NCI-H748 (cell line): ENCODE results near the gene MACROD2.
"Not testable (repeated sequence)": the region's sequence is repeated elsewhere in the genome, so short reads cannot be mapped to it uniquely, and the experiment has no call there.

Experiments
- DNase-seq: peaks from one replicate; lab custom pipeline; 2025; ENCODE audit not compliant: unreplicated experiment; lab: John Stamatoyannopoulos, UW

The MACROD2 gene

GRCh38 chr20:15185322-15185721 is 1190.0 kb downstream of the MACROD2 start:
- DNase-seq: no peak

DNA sequence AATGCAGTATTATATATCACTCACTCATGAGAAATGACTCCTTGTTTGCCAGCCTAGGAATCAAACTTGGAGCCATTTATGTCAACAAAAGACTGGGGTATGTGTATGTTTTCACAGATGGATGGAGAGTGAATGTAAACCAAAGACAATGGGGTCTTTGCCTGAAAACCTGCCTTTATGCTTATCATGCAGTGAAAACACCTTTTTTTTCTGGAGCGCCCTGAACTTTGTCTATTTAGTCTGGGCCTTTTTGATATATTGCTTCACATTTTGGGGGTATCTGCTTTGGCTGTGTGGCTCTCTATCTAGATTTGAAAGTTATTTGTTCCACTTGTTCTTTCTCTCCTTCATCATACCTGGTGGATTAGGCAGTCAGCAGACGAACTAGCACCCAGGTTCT is 1190.6 kb downstream of the MACROD2 start:
- no peak for DNase-seq

GRCh38 chr20:15187612-15188011 is 1192.3 kb downstream of the MACROD2 start:
- DNase-seq: no peak

GRCh38 chr20:15188415-15188814 is 1193.1 kb downstream of the MACROD2 start:
- no peak for DNase-seq

GRCh38 chr20:15191082-15191723 is 1195.9 kb downstream of the MACROD2 start:
- no peak for DNase-seq

GRCh38 chr20:15195378-15195777 is 1200.1 kb downstream of the MACROD2 start:
- no peak for DNase-seq

DNA sequence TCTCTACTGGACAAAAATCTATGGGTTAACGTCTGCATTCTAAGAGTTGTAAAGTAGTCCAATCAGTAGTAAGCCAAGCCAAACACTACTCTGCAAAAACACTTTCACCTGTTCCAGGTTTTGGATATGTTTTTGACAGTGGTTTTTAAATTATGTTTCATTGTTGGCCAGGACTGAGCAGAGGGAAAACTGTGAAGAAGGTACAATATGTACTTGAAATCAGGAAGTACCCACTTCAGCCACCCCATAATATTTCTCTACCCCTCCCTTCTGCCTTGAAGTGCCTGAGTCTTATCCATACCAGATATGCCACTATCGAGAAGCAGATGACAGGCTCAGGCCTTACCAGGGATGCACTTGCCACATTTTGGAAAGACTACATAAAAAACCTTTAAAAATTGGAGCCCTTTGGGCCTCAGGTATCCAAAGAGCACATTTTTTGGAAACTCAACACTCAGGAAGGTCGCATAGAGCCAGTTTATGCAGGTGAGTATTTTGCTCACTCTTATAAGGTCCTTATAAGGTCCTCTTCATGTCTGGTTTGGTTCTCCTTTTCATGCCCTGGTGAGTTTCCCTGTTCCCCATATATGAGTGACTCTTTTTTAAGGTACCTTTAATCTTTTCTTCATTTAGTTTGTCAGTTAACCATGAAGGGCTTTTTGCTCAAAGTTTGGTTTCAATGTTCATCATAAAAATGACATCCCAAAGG is 1201.4 kb downstream of the MACROD2 start:
- no peak for DNase-seq

- DNase-seq: not testable (repeated sequence)
These were observed 1202.7 kb downstream of the MACROD2 start for GRCh38 chr20:15198017-15198416.

GRCh38 chr20:15199698-15200097 is 1204.4 kb downstream of the MACROD2 start:
- no peak for DNase-seq

- no peak for DNase-seq
These were observed 1204.8 kb downstream of the MACROD2 start for GRCh38 chr20:15200147-15200565.

- DNase-seq: no peak
These were observed 1206.3 kb downstream of the MACROD2 start for GRCh38 chr20:15201602-15202001.

DNA sequence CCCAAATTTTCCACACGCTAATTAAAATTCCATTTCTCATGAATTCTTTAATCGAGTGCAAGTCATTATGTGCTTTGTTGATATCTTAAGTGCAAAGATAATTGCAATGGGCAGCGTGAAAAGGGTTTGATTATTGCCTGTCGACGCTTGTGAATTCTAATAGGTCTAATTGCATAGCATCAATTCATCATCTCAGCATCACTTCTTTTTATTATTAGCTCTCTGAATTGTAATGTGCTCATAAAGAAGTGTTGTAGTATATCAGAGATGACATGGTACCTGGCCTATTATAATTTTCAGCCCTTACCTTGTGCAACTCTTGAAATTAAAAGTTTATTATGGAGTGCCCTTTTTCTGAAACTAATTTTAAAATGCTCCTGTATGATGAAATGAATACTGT is 1208.9 kb downstream of the MACROD2 start:
- DNase-seq: no peak

DNA sequence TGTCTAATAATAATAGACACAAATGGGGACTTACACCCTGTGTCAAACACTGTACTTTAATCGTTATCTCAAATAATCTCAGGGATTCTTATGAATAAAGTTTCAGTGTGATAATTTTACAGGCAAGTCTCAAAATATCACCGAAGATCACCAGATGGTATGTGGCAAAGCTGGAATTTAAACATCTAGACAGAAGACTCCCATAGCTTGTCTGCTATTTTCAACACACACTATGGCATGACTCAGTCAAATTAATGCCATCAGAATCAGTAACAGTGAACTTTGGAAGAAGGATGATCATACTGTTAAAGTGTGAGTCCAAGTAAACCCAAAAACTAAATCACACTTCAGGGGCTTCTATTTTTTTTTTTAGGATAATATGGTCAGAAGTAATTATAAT is 1209.7 kb downstream of the MACROD2 start:
- DNase-seq: no peak

GRCh38 chr20:15205719-15206118 is 1210.4 kb downstream of the MACROD2 start:
- no peak for DNase-seq

- no peak for DNase-seq
These were observed 1214.2 kb downstream of the MACROD2 start for GRCh38 chr20:15209537-15209936.

GRCh38 chr20:15214051-15214450 is 1218.7 kb downstream of the MACROD2 start:
- DNase-seq: no peak

GRCh38 chr20:15220009-15220656 is 1224.8 kb downstream of the MACROD2 start:
- DNase-seq: no peak

GRCh38 chr20:15220778-15221565 is 1225.7 kb downstream of the MACROD2 start:
- no peak for DNase-seq

DNA sequence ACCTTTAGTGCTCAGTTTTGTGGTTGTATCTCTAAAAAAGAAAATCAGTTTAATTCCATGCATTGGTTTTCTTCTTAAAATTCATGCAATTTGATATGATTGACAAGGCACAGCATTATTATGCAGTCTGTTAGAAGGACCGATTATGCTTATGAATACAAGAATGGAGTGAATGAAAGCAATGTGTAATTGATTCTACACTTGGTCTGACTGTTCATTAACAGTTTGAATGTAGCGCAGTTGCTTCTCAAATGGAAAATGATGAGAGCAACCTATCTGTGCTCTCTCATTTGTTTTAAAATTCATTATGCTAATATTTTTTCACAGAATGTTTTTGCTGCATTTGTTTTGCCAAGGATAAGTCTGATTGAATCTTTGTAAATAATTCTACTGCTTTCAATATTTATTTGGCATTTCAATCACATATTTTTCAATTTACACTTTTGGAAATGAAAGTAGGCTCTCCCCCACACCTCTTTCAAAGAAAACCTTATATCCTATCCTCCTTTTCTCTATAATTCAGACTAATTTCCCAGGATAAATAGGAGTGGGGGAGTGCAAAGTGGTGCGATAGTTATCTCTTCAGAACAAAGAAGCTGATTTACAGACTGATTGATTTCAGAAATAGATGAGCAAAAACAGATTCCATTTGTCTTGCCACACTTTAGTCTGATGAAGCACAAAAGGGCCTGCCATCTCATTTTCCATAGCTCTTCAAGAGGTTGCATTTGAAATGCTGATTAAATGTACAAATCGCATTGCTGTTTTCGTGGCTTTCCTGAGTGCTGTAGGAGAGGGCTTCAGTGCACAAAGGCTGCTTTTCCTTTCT is 1227.4 kb downstream of the MACROD2 start:
- no peak for DNase-seq

DNA sequence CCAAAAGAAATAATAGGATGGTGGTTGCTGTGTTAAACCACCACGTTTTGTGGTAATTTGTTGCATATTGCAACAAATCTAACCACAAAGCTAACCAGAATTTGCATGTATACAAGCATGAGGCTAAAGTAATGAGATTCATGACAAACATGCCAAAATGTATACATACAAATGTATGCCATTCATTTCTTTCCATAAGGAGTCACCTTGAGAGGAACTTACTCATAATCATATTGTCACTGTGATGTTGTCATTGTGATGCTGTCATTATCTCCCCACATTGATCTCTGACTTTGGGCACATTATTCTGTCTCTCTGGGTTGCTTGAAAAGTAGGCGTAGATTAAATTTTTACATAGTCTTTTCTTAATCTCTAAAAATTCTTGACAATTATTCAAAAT is 1228.9 kb downstream of the MACROD2 start:
- no peak for DNase-seq

GRCh38 chr20:15227102-15227501 is 1231.8 kb downstream of the MACROD2 start:
- no peak for DNase-seq
